H1 (cell line): ENCODE measurements around the gene FZD8. TPM values are rescaled to one million over a fixed set of nuclear protein-coding genes. Genes with fewer than 3 reads are reported as not detected.

ENCODE experiments used
- E2F6 ChIP-seq: IDR thresholded peaks from 2 replicates; pipeline ENCODE4 v1.6.1; 2012; ENCODE audit warnings: inconsistent platforms
- EGR1 ChIP-seq: IDR thresholded peaks from 2 replicates; pipeline ENCODE4 v1.6.1; 2011; ENCODE audit warnings: low read depth, low read length, borderline replicate concordance
- POLR2A ChIP-seq, 2 experiments: IDR thresholded peaks; 1 replicate in 1 of 2; 2 replicates in 1 of 2; pipeline ENCODE4 v1.6.1; 2011; ENCODE audit warnings: low read depth in 2 of 2, low read length in 2 of 2, mild to moderate bottlenecking in 2 of 2; ENCODE audit errors: control extremely low read depth in 1 of 2
- SP1 ChIP-seq: IDR thresholded peaks from 2 replicates; pipeline ENCODE4 v1.6.1; 2011; ENCODE audit warnings: low read depth, low read length
- polyA plus RNA-seq, 7 experiments: library from polyadenylated mRNA; depleted of rRNA in 3 of 7; stranded (reverse) in 5 of 7; unstranded in 2 of 7; fragments of >200 nt in 5 of 7; fragments of 200-250 nt in 2 of 7; gene quantifications; 1 replicate in 5 of 7; 2 replicates in 1 of 7; 4 replicates in 1 of 7; pipeline versions ENCODE4 v1.2.1 to v1.2.3, GENCODE V29; 2011 to 2013; ENCODE audit warnings: missing spikeins in 2 of 7, mixed read lengths in 2 of 7
- total RNA-seq: library from RNA; stranded (reverse); fragmentation: NEBNext Ultra II Directional; extraction: Animal tissue kit (Norgen Biotek cat#: 25700); gene quantifications from 2 replicates; pipeline ENCODE4 v1.2.1, GENCODE V29; 2021
- TF ChIP-seq, protein P1 (sequence below), 3 experiments: IDR thresholded peaks; 1 replicate in 2 of 3; 2 replicates in 1 of 3; pipeline versions ENCODE4 v1.5.1 to v1.6.1; 2011; ENCODE audit warnings: low read length in 3 of 3, mild to moderate bottlenecking in 3 of 3, inconsistent platforms in 2 of 3, low read depth in 1 of 3, moderate library complexity in 1 of 3; ENCODE audit not compliant: insufficient read depth in 1 of 3; ENCODE audit errors: control extremely low read depth in 1 of 3

Gene FZD8
- total and polyA plus RNA-seq, 2 of the 8 experiments (the other 6 are each of a cell fraction or from before 2014, with no cell fraction given): 4.8 to 7.1 TPM

GRCh38 chr10:35640474-35640873 is 1.6 kb downstream of the FZD8 start (continued):
- TF ChIP-seq E2F6 (no peak), EGR1 (no peak), SP1 (no peak), POLR2A (IDR thresholded peaks at IDR 0.05; ENCODE audit: control extremely low read depth in 1 of 2, low read depth in 2 of 2, low read length in 2 of 2) (0 out of 3 replicates have a peak, but pooled peaks of 1 of the 2 experiments have one; percentile 2)
- TF ChIP-seq, protein P1, sequence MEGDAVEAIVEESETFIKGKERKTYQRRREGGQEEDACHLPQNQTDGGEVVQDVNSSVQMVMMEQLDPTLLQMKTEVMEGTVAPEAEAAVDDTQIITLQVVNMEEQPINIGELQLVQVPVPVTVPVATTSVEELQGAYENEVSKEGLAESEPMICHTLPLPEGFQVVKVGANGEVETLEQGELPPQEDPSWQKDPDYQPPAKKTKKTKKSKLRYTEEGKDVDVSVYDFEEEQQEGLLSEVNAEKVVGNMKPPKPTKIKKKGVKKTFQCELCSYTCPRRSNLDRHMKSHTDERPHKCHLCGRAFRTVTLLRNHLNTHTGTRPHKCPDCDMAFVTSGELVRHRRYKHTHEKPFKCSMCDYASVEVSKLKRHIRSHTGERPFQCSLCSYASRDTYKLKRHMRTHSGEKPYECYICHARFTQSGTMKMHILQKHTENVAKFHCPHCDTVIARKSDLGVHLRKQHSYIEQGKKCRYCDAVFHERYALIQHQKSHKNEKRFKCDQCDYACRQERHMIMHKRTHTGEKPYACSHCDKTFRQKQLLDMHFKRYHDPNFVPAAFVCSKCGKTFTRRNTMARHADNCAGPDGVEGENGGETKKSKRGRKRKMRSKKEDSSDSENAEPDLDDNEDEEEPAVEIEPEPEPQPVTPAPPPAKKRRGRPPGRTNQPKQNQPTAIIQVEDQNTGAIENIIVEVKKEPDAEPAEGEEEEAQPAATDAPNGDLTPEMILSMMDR (IDR thresholded peaks at IDR 0.05; ENCODE audit: control extremely low read depth in 1 of 3, insufficient read depth in 1 of 3, low read depth in 1 of 3, low read length in 3 of 3): peak; percentile 42 to 59 (median 56); a peak in 3 of 4 replicates
